ENCODE results near the gene RPS3A. TPM values are rescaled to one million over a fixed set of nuclear protein-coding genes. Genes with fewer than 3 reads are reported as not detected.

RPS3A gene
- total RNA-seq, 1 donor from 2014 or later, result 1,406 TPM

GRCh38 chr4:151150821-151151580 is 51.6 kb downstream of the RPS3A start:
- H3K36me3 ChIP-seq, result peaks cover 35% of the 10 kb centered on the region
- no peak for TF ChIP-seq CTCF (IDR thresholded peaks at IDR 0.05)
- DNase-seq (no peak), ATAC-seq (no peak)
- H3K27me3 ChIP-seq, result no peaks in the 10 kb centered on the region
- H3K4me3 ChIP-seq, result no peak overlapping the region
- no peak overlapping the region for H3K27ac ChIP-seq
- intact Hi-C loops (cut with DNase I), result no loop called here
- H3K4me1 ChIP-seq, result peaks cover 5% of the 10 kb centered on the region
- no peaks in the 10 kb centered on the region for H3K9me3 ChIP-seq

GRCh38 chr4:151152028-151152427 is 52.6 kb downstream of the RPS3A start:
- no peak for ATAC-seq
- peak overlapping the region; percentile 73 for H3K27ac ChIP-seq

GRCh38 chr4:151153585-151153984 is 54.2 kb downstream of the RPS3A start:
- DNase-seq (no peak), ATAC-seq (peak; percentile 38)
- intact Hi-C loops (cut with DNase I), result no loop called here
- H3K36me3 ChIP-seq, result peaks cover 11% of the 10 kb centered on the region
- H3K27ac ChIP-seq, result peak overlapping the region; percentile 73
- no peak overlapping the region for H3K4me3 ChIP-seq
- TF ChIP-seq CTCF (IDR thresholded peaks at IDR 0.05), result no peak
- peaks cover 5% of the 10 kb centered on the region for H3K4me1 ChIP-seq
- H3K9me3 ChIP-seq, result no peaks in the 10 kb centered on the region
- no peaks in the 10 kb centered on the region for H3K27me3 ChIP-seq

More at GRCh38 chr4:151152028-151152427, 52.6 kb downstream of the RPS3A start:
- H3K4me1 ChIP-seq, result peaks cover 5% of the 10 kb centered on the region
- TF ChIP-seq CTCF (IDR thresholded peaks at IDR 0.05), result no peak
- H3K36me3 ChIP-seq, result peaks cover 27% of the 10 kb centered on the region
- H3K27me3 ChIP-seq, result no peaks in the 10 kb centered on the region
- H3K4me3 ChIP-seq, result no peak overlapping the region
- no peak for DNase-seq
- intact Hi-C loops (cut with DNase I), result no loop called here
- H3K9me3 ChIP-seq, result no peaks in the 10 kb centered on the region

Other genes starting within 250 kb of the RPS3A start
- gene LRBA, start 84.3 kb upstream of the RPS3A start, total RNA-seq, result 39.9 TPM
- gene PRSS48, start 177.5 kb downstream of the RPS3A start, total RNA-seq, result not detected
- gene SH3D19, start 226.0 kb downstream of the RPS3A start, total RNA-seq, result 125 TPM